PC-3 (cell line): ENCODE results near the gene SPESP1.

ENCODE experiments used
- CTCF ChIP-seq: fragments of 300-600 bp; sonication (generic); conservative IDR thresholded peaks from 2 replicates; pipeline ENCODE4 v1.5.1; 2017; ENCODE audit warnings: antibody characterized with exemption, low read depth, mild to moderate bottlenecking, low read length
- EZH2phosphoT487 ChIP-seq: fragments of 300-600 bp; sonication (generic); IDR thresholded peaks from 2 replicates; pipeline ENCODE4 v1.6.1; 2018; ENCODE audit warnings: mild to moderate bottlenecking, antibody characterized with exemption, low read length, borderline replicate concordance

- TF ChIP-seq CTCF (no peak), EZH2phosphoT487 (no peak)
Measured at GRCh38 chr15:68957696-68958095, 27.4 kb downstream of the SPESP1 start.
